HEK293T (cell line): ENCODE data around the gene SEMA3G.
A peak's percentile ranks its signal among the peaks of the same experiment; 100 is the strongest.

Experiments
- CTCF ChIA-PET: fragments of 350-600 bp; formaldehyde crosslinking; extraction: SDS; loops from one replicate; lab custom pipeline; 2021; ENCODE audit warnings: antibody characterized with exemption, inconsistent platforms; lab: Yijun Ruan, JAX
- POLR2A ChIA-PET: fragments of 350-600 bp; formaldehyde crosslinking; extraction: SDS; loops from one replicate; lab custom pipeline; 2020; ENCODE audit warnings: antibody characterized with exemption, inconsistent platforms; lab: Yijun Ruan, JAX
- DNase-seq: peaks from one replicate; pipeline ENCODE4 v3.0.0; 2012; ENCODE audit warnings: mixed read lengths; ENCODE audit errors: extremely low spot score
- ARNT ChIP-seq: fragments of 450-650 bp; IDR thresholded peaks from 2 replicates; pipeline ENCODE4 v1.6.1; 2017; ENCODE audit warnings: mild to moderate bottlenecking
- BHLHE40 ChIP-seq: fragments of 450-650 bp; IDR thresholded peaks from 2 replicates; pipeline ENCODE4 v1.6.1; 2016; ENCODE audit warnings: mild to moderate bottlenecking, moderate library complexity, borderline replicate concordance
- CTBP1 ChIP-seq: fragments of 450-650 bp; IDR thresholded peaks from 2 replicates; pipeline ENCODE4 v1.6.1; 2016; ENCODE audit warnings: borderline replicate concordance
- ELF4 ChIP-seq: fragments of 450-650 bp; IDR thresholded peaks from 2 replicates; pipeline ENCODE4 v1.6.1; 2017; ENCODE audit warnings: antibody characterized with exemption
- FOXA1 ChIP-seq: fragments of 450-650 bp; IDR thresholded peaks from 2 replicates; pipeline ENCODE4 v1.6.1; 2016; ENCODE audit warnings: mild to moderate bottlenecking
- FOXK2 ChIP-seq: fragments of 450-650 bp; IDR thresholded peaks from 2 replicates; pipeline ENCODE4 v1.6.1; 2016; ENCODE audit warnings: mild to moderate bottlenecking
- FOXM1 ChIP-seq: fragments of 450-650 bp; IDR thresholded peaks from 2 replicates; pipeline ENCODE4 v1.6.1; 2017; ENCODE audit warnings: mild to moderate bottlenecking, borderline replicate concordance
- HDGF ChIP-seq: fragments of 450-650 bp; IDR thresholded peaks from 2 replicates; pipeline ENCODE4 v1.6.1; 2017; ENCODE audit warnings: antibody characterized with exemption, borderline replicate concordance
- L3MBTL2 ChIP-seq: fragments of 450-650 bp; conservative IDR thresholded peaks from 2 replicates; pipeline ENCODE4 v1.6.1; 2016; ENCODE audit warnings: mild to moderate bottlenecking
- LEF1 ChIP-seq: fragments of 450-650 bp; IDR thresholded peaks from 2 replicates; pipeline ENCODE4 v1.6.1; 2017; ENCODE audit warnings: mild to moderate bottlenecking, borderline replicate concordance
- NFRKB ChIP-seq: fragments of 450-650 bp; IDR thresholded peaks from 2 replicates; pipeline ENCODE4 v1.6.1; 2016; ENCODE audit warnings: mild to moderate bottlenecking, moderate library complexity
- SP1 ChIP-seq: fragments of 450-650 bp; IDR thresholded peaks from 2 replicates; pipeline ENCODE4 v1.6.1; 2017
- SUZ12 ChIP-seq: fragments of 450-650 bp; IDR thresholded peaks from 2 replicates; pipeline ENCODE4 v1.6.1; 2016; ENCODE audit warnings: mild to moderate bottlenecking
- TARDBP ChIP-seq: fragments of 450-650 bp; IDR thresholded peaks from 2 replicates; pipeline ENCODE4 v1.6.1; 2016
- ZNF384 ChIP-seq: fragments of 450-650 bp; IDR thresholded peaks from 2 replicates; pipeline ENCODE4 v1.6.1; 2016
- TF ChIP-seq, protein P1 (sequence below): fragments of 450-650 bp; IDR thresholded peaks from 2 replicates; pipeline ENCODE4 v1.6.1; 2016

The SEMA3G gene

GRCh38 chr3:52471371-52472238 lies 26.7 kb upstream of the SEMA3G start:
- TF ChIP-seq TARDBP (no peak), BHLHE40 (no peak), L3MBTL2 (no peak), SP1 (no peak), FOXK2 (no peak), ELF4 (no peak), SUZ12 (no peak), CTBP1 (no peak), ZNF384 (no peak), HDGF (no peak)
- TF ChIP-seq, protein P1, sequence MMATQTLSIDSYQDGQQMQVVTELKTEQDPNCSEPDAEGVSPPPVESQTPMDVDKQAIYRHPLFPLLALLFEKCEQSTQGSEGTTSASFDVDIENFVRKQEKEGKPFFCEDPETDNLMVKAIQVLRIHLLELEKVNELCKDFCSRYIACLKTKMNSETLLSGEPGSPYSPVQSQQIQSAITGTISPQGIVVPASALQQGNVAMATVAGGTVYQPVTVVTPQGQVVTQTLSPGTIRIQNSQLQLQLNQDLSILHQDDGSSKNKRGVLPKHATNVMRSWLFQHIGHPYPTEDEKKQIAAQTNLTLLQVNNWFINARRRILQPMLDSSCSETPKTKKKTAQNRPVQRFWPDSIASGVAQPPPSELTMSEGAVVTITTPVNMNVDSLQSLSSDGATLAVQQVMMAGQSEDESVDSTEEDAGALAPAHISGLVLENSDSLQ, result no peak
- CTCF ChIA-PET, result interaction anchor here (0.9 kb wide), 1 partner anchor 46 kb away, joined by 3 read pairs; no protein-coding TSS in a partner anchor
- DNase-seq, result peak; percentile 60
- POLR2A ChIA-PET, result no interaction called here

DNA sequence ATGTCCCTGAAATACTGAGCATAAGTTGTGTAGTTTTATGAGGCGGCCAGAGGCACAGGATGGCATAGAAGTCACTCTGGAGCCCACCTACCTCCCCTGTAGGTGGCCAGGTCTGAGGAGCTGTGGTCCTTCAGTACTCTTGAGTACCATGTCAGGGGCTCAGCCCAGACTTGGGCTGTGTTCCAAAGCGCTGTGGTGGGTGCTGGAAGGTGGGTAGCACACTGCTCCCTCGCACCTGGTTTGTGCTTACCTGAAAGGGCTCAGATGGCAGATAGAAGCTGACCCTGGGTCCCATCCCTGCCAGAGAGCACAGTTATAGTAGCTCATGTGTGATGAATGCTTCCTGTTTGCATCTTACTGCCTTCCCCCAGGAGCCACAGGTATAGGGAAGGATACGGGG lies 26.0 kb upstream of the SEMA3G start:
- ChIA-PET POLR2A (interaction anchor here (1.1 kb wide), 1 partner anchor 16 kb away, joined by 3 read pairs; no protein-coding TSS in a partner anchor), CTCF (interaction anchor here (0.6 to 1.4 kb wide), 2 partner anchors 11 to 17 kb away, joined by 3 to 5 read pairs; no protein-coding TSS in a partner anchor)
- DNase-seq, result no peak

DNA sequence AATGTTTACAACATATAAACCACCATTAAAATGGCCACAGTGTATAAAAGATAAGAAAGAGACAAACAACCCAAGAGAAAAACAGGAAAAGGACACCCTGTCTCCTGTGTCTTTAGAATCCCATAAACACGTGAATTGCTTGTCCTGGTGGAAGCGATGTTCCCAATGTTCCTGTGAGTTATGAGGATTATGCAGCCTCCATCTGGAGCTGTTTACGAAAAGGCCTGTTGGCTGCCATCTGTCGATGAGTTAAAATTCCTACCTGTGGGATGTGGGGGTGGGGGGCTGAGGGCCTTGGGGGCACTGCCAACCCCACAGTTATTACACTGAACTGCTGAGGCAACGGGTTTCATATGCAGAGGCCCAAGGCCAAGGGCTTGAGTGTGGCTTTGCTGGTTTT lies 24.1 kb upstream of the SEMA3G start:
- DNase-seq, result no peak
- POLR2A ChIA-PET, result no interaction called here
- TF ChIP-seq, protein P1, result no peak
- no peak for TF ChIP-seq LEF1
- TF ChIP-seq TARDBP, result no peak
- TF ChIP-seq L3MBTL2, result no peak
- TF ChIP-seq HDGF, result no peak
- TF ChIP-seq FOXM1, result no peak
- TF ChIP-seq SUZ12, result no peak
- TF ChIP-seq ZNF384, result no peak
- CTCF ChIA-PET, result interaction anchor here (0.6 kb wide), 1 partner anchor 23 kb away, joined by 4 read pairs; no protein-coding TSS in a partner anchor

More for the DNA sequence above, 26.0 kb upstream of the SEMA3G start:
- no peak for TF ChIP-seq NFRKB
- no peak for TF ChIP-seq L3MBTL2
- no peak for TF ChIP-seq TARDBP
- no peak for TF ChIP-seq ARNT
- TF ChIP-seq HDGF, result no peak
- TF ChIP-seq SP1, result no peak
- TF ChIP-seq ELF4, result no peak
- TF ChIP-seq FOXM1, result no peak
- TF ChIP-seq, protein P1, result no peak
- TF ChIP-seq FOXK2, result no peak
- TF ChIP-seq SUZ12, result no peak
- TF ChIP-seq CTBP1, result no peak
- no peak for TF ChIP-seq LEF1
- no peak for TF ChIP-seq BHLHE40
- no peak for TF ChIP-seq ZNF384
- TF ChIP-seq FOXA1, result no peak

DNA sequence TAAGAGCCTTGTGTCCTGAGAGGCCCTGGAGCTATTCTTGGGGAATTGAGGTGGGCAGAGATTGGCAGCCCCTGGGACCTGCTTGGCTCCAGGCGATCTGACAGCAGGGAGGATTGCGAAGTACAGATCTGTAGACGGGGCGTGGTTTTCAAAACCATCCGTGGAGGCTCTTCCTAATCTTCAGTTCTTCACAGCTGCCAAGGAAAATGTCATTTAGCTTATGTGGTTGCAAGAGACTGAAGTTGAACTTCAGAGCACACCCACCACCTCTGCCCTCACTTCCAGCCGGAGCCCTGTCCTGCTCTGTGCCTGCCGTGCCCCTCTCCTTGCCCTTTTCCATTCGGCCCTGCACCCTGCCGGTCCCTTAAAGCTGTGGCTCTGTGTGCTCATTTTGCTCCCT lies 23.4 kb upstream of the SEMA3G start:
- DNase-seq, result no peak
- ChIA-PET CTCF (interaction anchor here (0.6 kb wide), 1 partner anchor 22 kb away, joined by 4 read pairs; no protein-coding TSS in a partner anchor), POLR2A (no interaction called here)
- no peak for TF ChIP-seq ZNF384
- no peak for TF ChIP-seq BHLHE40
- no peak for TF ChIP-seq FOXK2
- no peak for TF ChIP-seq CTBP1
- TF ChIP-seq SUZ12, result no peak
- TF ChIP-seq TARDBP, result no peak
- TF ChIP-seq FOXA1, result no peak

DNA sequence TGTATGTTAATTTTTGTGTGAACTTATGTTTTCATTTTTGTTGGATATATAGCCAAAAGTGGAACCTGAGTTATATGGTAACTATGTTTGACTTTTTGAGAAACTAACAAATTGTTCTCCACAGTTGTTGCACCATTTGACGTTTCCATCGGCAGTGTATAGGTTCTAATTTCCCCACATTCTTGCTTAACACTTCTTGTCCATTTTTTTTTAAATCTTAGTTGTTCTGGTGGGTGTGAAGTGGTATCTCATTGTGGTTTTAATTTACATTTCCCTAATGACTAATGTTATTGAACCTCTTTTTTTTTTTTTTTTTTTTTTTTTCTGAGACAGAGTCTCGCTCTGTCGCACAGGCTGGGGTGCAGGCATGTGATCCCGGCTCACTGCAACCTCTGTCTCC lies 18.5 kb upstream of the SEMA3G start:
- DNase-seq, result no peak
- ChIA-PET CTCF (no interaction called here), POLR2A (no interaction called here)
- TF ChIP-seq L3MBTL2 (no peak), SUZ12 (no peak), ARNT (no peak), SP1 (no peak)

GRCh38 chr3:52461874-52462273 lies 17.0 kb upstream of the SEMA3G start:
- no peak for DNase-seq
- ChIA-PET POLR2A (no interaction called here), CTCF (no interaction called here)
- no peak for TF ChIP-seq HDGF
- TF ChIP-seq CTBP1, result no peak
- TF ChIP-seq TARDBP, result no peak
- TF ChIP-seq, protein P1, result no peak
- no peak for TF ChIP-seq ARNT
- TF ChIP-seq ELF4, result no peak
